SK-N-SH (cell line): Measurements from ENCODE around the gene LGR6. TPM values are rescaled to one million over a fixed set of nuclear protein-coding genes. Genes with fewer than 3 reads are reported as not detected.

Experiments
- CTCF ChIA-PET: fragments of 300-600, 350-600 bp; formaldehyde crosslinking; extraction: SDS; loops from one replicate; lab custom pipeline; 2021; lab: Yijun Ruan, JAX
- POLR2A ChIA-PET: fragments of 350-600 bp; sonication (Branson Sonifier 250); formaldehyde crosslinking; extraction: SDS; loops from one replicate; lab custom pipeline; 2020; ENCODE audit warnings: antibody characterized with exemption, inconsistent platforms; lab: Yijun Ruan, JAX
- DNase-seq: peaks from one replicate; pipeline ENCODE4 v3.0.0; 2012
- H2AFZ ChIP-seq: fragments of 200-600 bp; sonication (generic); 2 replicates; pipeline ENCODE4 v1.8.1; 2016; ENCODE audit warnings: antibody characterized with exemption, mild to moderate bottlenecking, low read depth
- H3F3A ChIP-seq: fragments of 200-600 bp; sonication (generic); replicated peaks from 2 replicates; pipeline ENCODE3; 2016; ENCODE audit warnings: antibody characterized with exemption, mild to moderate bottlenecking; ENCODE audit not compliant: insufficient read depth
- H3K27ac ChIP-seq, 2 experiments: fragments of 200-500 bp in 1 of 2; fragments of 200-600 bp in 1 of 2; sonication (Bioruptor generic) in 1 of 2; sonication (generic), shearing (Covaris generic) in 1 of 2; 2 replicates each; pipeline versions ENCODE4 v1.5.1 to v1.6.1; 2014 to 2016; ENCODE audit warnings: low read depth in 2 of 2, inconsistent platforms in 1 of 2, low read length in 1 of 2, mild to moderate bottlenecking in 1 of 2, mixed read lengths in 1 of 2
- H3K27me3 ChIP-seq: fragments of 200-600 bp; sonication (generic), shearing (Covaris generic); 2 replicates; pipeline ENCODE4 v1.6.1; 2016; ENCODE audit warnings: mixed run types; ENCODE audit not compliant: insufficient read depth
- H3K36me3 ChIP-seq, 2 experiments: fragments of 200-500 bp in 1 of 2; fragments of 200-600 bp in 1 of 2; sonication (Bioruptor generic) in 1 of 2; sonication (generic) in 1 of 2; replicated peaks in 1 of 2; 2 replicates each; pipeline versions ENCODE3 to v1.5.1; 2014 to 2016; ENCODE audit warnings: low read length in 1 of 2, mild to moderate bottlenecking in 1 of 2; ENCODE audit not compliant: insufficient read depth in 2 of 2, control insufficient read depth in 1 of 2
- H3K4me1 ChIP-seq, 2 experiments: fragments of 200-500 bp in 1 of 2; fragments of 200-600 bp in 1 of 2; sonication (Bioruptor generic) in 1 of 2; sonication (generic), shearing (Covaris generic) in 1 of 2; 2 replicates each; pipeline versions ENCODE4 v1.5.1 to v1.6.1; 2014 to 2016; ENCODE audit warnings: low read depth in 1 of 2, low read length in 1 of 2, mixed run types in 1 of 2; ENCODE audit not compliant: insufficient read depth in 2 of 2, control insufficient read depth in 1 of 2
- H3K4me2 ChIP-seq: fragments of 200-600 bp; sonication (generic), shearing (Covaris generic); 2 replicates; pipeline ENCODE4 v1.6.1; 2017; ENCODE audit warnings: mixed run types
- H3K4me3 ChIP-seq, 2 experiments: fragments of 200-500 bp in 1 of 2; fragments of 200-600 bp in 1 of 2; sonication (Bioruptor generic) in 1 of 2; sonication (generic), shearing (Covaris generic) in 1 of 2; 2 replicates each; pipeline versions ENCODE4 v1.5.1 to v1.8.1; 2014 to 2016; ENCODE audit warnings: low read depth in 2 of 2, inconsistent platforms in 1 of 2, low read length in 1 of 2, mild to moderate bottlenecking in 1 of 2, mixed read lengths in 1 of 2, moderate library complexity in 1 of 2
- H3K79me2 ChIP-seq: fragments of 200-600 bp; sonication (generic); 2 replicates; pipeline ENCODE4 v1.8.1; 2017; ENCODE audit warnings: mild to moderate bottlenecking; ENCODE audit not compliant: insufficient read depth
- H3K9ac ChIP-seq: fragments of 200-600 bp; sonication (generic); 2 replicates; pipeline ENCODE4 v1.6.1; 2017; ENCODE audit warnings: mixed run types
- H3K9me2 ChIP-seq: fragments of 200-600 bp; sonication (generic); 2 replicates; pipeline ENCODE4 v1.6.1; 2017; ENCODE audit warnings: mixed run types
- H3K9me3 ChIP-seq: fragments of 200-600 bp; sonication (generic); 2 replicates; pipeline ENCODE4 v1.6.1; 2017; ENCODE audit warnings: mixed run types, mild to moderate bottlenecking, moderate library complexity
- H4K20me1 ChIP-seq: fragments of 200-600 bp; sonication (generic); 2 replicates; pipeline ENCODE4 v1.6.1; 2017; ENCODE audit warnings: mild to moderate bottlenecking, mixed run types; ENCODE audit not compliant: insufficient read depth
- CHD2 ChIP-seq: fragments of 150-350 bp; IDR thresholded peaks from 2 replicates; pipeline ENCODE4 v1.6.1; 2018; ENCODE audit warnings: low read length; ENCODE audit not compliant: partially characterized antibody
- CTCF ChIP-seq: fragments of 200-600 bp; sonication (generic); IDR thresholded peaks from 2 replicates; pipeline ENCODE4 v1.6.1; 2017; ENCODE audit warnings: antibody characterized with exemption, mild to moderate bottlenecking, moderate library complexity
- ELF1 ChIP-seq: IDR thresholded peaks from 2 replicates; pipeline ENCODE4 v1.4.0; 2012
- EZH2phosphoT487 ChIP-seq: fragments of 200-600 bp; sonication (generic); IDR thresholded peaks from 2 replicates; pipeline ENCODE4 v1.6.1; 2017; ENCODE audit warnings: low read depth, mixed run types, mild to moderate bottlenecking, antibody characterized with exemption, moderate library complexity, borderline replicate concordance
- FOXM1 ChIP-seq: IDR thresholded peaks from 2 replicates; pipeline ENCODE4 v1.4.0; 2012; ENCODE audit warnings: low read depth, mild to moderate bottlenecking
- GABPA ChIP-seq: IDR thresholded peaks from 2 replicates; pipeline ENCODE4 v1.4.0; 2012; ENCODE audit warnings: low read depth, mild to moderate bottlenecking
- GATA2 ChIP-seq: sonication (generic); formaldehyde crosslinking; IDR thresholded peaks from 2 replicates; pipeline ENCODE4 v1.5.0; 2020; ENCODE audit warnings: mild to moderate bottlenecking, missing genetic modification reagents
- MEF2A ChIP-seq: IDR thresholded peaks from 2 replicates; pipeline ENCODE4 v1.4.0; 2012; ENCODE audit warnings: low read depth, borderline replicate concordance
- POLR2AphosphoS5 ChIP-seq: IDR thresholded peaks from 2 replicates; pipeline ENCODE4 v1.6.1; 2012; ENCODE audit warnings: low read depth, low read length
- RCOR1 ChIP-seq: fragments of 150-350 bp; IDR thresholded peaks from 2 replicates; pipeline ENCODE4 v1.6.1; 2017; ENCODE audit warnings: antibody characterized with exemption, low read length
- RFX5 ChIP-seq: IDR thresholded peaks from 2 replicates; pipeline ENCODE4 v1.6.1; 2012; ENCODE audit warnings: mild to moderate bottlenecking, improper control_type of control experiment, low read length
- RXRA ChIP-seq: IDR thresholded peaks from 2 replicates; pipeline ENCODE4 v1.4.0; 2012; ENCODE audit warnings: low read depth, mild to moderate bottlenecking, borderline replicate concordance
- SIN3A ChIP-seq: IDR thresholded peaks from 2 replicates; pipeline ENCODE4 v1.6.1; 2012; ENCODE audit warnings: low read depth, mild to moderate bottlenecking, low read length, moderate library complexity, borderline replicate concordance
- TAF1 ChIP-seq: IDR thresholded peaks from 2 replicates; pipeline ENCODE4 v1.6.1; 2012; ENCODE audit warnings: low read depth, mild to moderate bottlenecking, low read length, moderate library complexity, borderline replicate concordance
- TCF12 ChIP-seq: IDR thresholded peaks from 2 replicates; pipeline ENCODE4 v1.4.0; 2012
- USF2 ChIP-seq: fragments of 150-350 bp; IDR thresholded peaks from 2 replicates; pipeline ENCODE4 v1.6.1; 2017; ENCODE audit warnings: antibody characterized with exemption, low read length, low read depth, borderline replicate concordance
- WGBS: methylation state at CpG from one replicate; pipeline ENCODE4 v1.1.6; 2017; ENCODE audit warnings: low lambda C conversion rate; 5-methylcytosine and 5-hydroxymethylcytosine counted together
- polyA plus RNA-seq, 3 experiments: library from polyadenylated mRNA; depleted of rRNA; stranded (reverse); fragments of >200 nt; gene quantifications; 2 replicates each; pipeline ENCODE4 v1.2.3, GENCODE V29; 2012
- TF ChIP-seq, protein P1 (sequence below): fragments of 150-350 bp; IDR thresholded peaks from 2 replicates; pipeline ENCODE4 v1.6.1; 2016; ENCODE audit warnings: mild to moderate bottlenecking, low read depth, low read length
- TF ChIP-seq, protein P2 (sequence below): IDR thresholded peaks from 2 replicates; pipeline ENCODE4 v1.4.0; 2012; ENCODE audit warnings: low read depth

The LGR6 gene
- polyA plus RNA-seq, 1 of the 3 experiments (the other 2 are of a cell fraction), result 0.03 TPM

DNA sequence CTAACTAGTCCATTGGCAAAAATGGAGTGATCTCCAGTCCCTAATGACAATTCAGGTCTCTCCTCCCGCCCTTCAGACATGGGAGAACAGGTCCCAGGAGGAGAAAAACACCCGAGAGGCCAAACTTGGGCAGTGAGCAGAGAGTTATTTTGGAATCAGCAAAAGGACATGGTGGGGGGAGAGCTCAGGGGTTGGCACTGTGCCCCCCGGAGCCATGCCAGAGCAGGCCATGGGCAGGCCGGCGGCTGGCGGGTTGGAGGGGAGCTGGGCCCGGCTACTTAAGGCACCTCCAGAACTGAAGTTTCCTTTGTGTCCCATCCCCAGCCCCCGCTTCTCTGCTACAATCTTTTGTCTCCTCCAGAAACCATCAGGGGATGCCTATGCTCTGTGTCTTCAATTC is 7.1 kb downstream of the LGR6 start (continued):
- TF ChIP-seq USF2, result no peak
- no peak for TF ChIP-seq FOXM1
- TF ChIP-seq TCF12, result no peak
- TF ChIP-seq GABPA, result no peak
- TF ChIP-seq CTCF, result no peak
- no peak for TF ChIP-seq ELF1
- no peak for TF ChIP-seq EZH2phosphoT487
- TF ChIP-seq RCOR1, result no peak
- TF ChIP-seq CHD2, result no peak
- TF ChIP-seq, protein P1, sequence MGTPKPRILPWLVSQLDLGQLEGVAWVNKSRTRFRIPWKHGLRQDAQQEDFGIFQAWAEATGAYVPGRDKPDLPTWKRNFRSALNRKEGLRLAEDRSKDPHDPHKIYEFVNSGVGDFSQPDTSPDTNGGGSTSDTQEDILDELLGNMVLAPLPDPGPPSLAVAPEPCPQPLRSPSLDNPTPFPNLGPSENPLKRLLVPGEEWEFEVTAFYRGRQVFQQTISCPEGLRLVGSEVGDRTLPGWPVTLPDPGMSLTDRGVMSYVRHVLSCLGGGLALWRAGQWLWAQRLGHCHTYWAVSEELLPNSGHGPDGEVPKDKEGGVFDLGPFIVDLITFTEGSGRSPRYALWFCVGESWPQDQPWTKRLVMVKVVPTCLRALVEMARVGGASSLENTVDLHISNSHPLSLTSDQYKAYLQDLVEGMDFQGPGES, result no peak

- 85% methylated on average over 3 of the region's 3 CpGs for WGBS
- no peak overlapping the region for H3K4me2 ChIP-seq
Observed at GRCh38 chr1:202201266-202201665, 7.7 kb downstream of the LGR6 start.

DNA sequence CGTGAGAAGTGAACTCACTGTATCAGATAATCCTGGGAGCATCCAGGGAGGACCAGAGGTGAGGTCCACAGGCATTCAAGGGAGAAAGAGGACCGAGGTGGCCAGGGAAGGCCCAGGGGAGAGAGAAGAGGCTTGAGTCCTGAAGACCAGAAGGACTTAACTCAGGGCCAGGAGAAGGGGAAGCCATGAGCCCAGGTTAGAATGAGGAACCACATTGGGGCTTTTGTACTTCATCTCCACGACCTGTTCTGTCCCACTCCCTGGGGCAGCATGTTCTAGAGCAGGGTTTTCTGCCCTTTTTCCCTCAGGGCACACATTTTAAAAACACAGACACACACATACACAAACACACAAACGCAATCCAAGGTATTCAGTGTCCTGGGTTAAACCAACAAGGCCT is 8.4 kb downstream of the LGR6 start:
- Histone ChIP-seq H3K9ac (no peak overlapping the region), H3K9me2 (no peaks in the 10 kb centered on the region), H4K20me1 (no peaks in the 10 kb centered on the region), H2AFZ (no peak overlapping the region), H3K4me3 (no peak overlapping the region), H3K27me3 (no peaks in the 10 kb centered on the region), H3K27ac (no peak overlapping the region), H3K79me2 (no peaks in the 10 kb centered on the region), H3K9me3 (no peaks in the 10 kb centered on the region), H3F3A (no peaks in the 10 kb centered on the region), H3K4me1 (no peaks in the 10 kb centered on the region; a peak in 1 of 4 replicates), H3K4me2 (no peak overlapping the region), H3K36me3 (no peaks in the 10 kb centered on the region)
- no peak for DNase-seq
- ChIA-PET POLR2A (interaction anchor here (0.6 kb wide), 1 partner anchor 147 kb away, joined by 3 read pairs; the partner anchor contains the start of gene PPP1R12B), CTCF (interaction anchor here (2.1 to 2.8 kb wide), 4 partner anchors 9 to 113 kb away, joined by 7 to 16 read pairs (median 14); partner anchors contain the start of gene LGR6)
- 49% methylated on average over 4 of the region's 4 CpGs for WGBS
- TF ChIP-seq POLR2AphosphoS5 (no peak), CTCF (no peak), SIN3A (no peak), RXRA (no peak), RFX5 (no peak)
- TF ChIP-seq, protein P2, sequence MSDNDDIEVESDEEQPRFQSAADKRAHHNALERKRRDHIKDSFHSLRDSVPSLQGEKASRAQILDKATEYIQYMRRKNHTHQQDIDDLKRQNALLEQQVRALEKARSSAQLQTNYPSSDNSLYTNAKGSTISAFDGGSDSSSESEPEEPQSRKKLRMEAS, result no peak

More at GRCh38 chr1:202201266-202201665, 7.7 kb downstream of the LGR6 start:
- H3K9ac ChIP-seq, result no peak overlapping the region
- no peaks in the 10 kb centered on the region for H4K20me1 ChIP-seq
- no peaks in the 10 kb centered on the region for H3K27me3 ChIP-seq
- no peak overlapping the region for H3K27ac ChIP-seq
- H3K79me2 ChIP-seq, result no peaks in the 10 kb centered on the region
- H3K4me3 ChIP-seq, result no peak overlapping the region
- H3K9me2 ChIP-seq, result no peaks in the 10 kb centered on the region
- DNase-seq, result no peak
- H3K9me3 ChIP-seq, result no peaks in the 10 kb centered on the region
- no peaks in the 10 kb centered on the region for H3K4me1 ChIP-seq
- POLR2A ChIA-PET, result no interaction called here
- H2AFZ ChIP-seq, result no peak overlapping the region
- TF ChIP-seq TAF1 (no peak), GATA2 (CRISPR knock-in tag) (no peak), MEF2A (no peak), POLR2AphosphoS5 (no peak)
- CTCF ChIA-PET, result interaction anchor here (0.9 to 2.8 kb wide), 7 partner anchors 9 to 118 kb away, joined by 3 to 22 read pairs (median 4); no protein-coding TSS in a partner anchor
- H3F3A ChIP-seq, result no peaks in the 10 kb centered on the region
- no peaks in the 10 kb centered on the region for H3K36me3 ChIP-seq
